ENCODE results near the gene PRDX1. TPM values are rescaled to one million over a fixed set of nuclear protein-coding genes. Genes with fewer than 3 reads are reported as not detected.

PRDX1 gene
- total and polyA plus RNA-seq, 11 donors = 249 to 671 (median 320) TPM

DNA sequence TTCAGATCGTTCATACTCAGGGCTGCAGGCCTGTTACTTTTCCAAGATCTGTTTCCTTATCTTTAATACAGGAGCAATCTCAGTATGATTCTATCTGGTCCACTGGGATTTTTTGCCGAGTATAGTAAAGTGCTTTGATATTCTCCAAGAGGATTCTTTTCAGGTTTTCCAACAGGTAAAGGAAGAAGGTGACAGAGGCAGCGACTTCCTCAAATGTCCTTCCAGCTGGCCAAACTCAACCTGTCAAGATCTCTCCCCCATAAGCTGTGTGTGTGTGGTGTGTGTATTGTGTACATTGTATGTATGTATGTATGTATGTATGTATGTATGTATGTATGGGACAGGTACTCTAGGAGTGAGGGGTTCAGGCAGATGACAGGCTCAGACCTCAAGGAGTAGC, 30.0 kb upstream of the PRDX1 start:
- Histone ChIP-seq H3K36me3 (peaks cover 0 to 40% (median 6%) of the 10 kb centered on the region in 9 donors), H3K27ac (peak overlapping the region in 5 of 12 donors; percentile 75 to 92 (median 87)), H3K4me3 (peak overlapping the region in 11 of 12 donors; percentile 53 to 87 (median 74)), H3K4me1 (peaks cover 0 to 29% (median 14%) of the 10 kb centered on the region in 12 donors), H3K27me3 (no peaks in the 10 kb centered on the region), H3K9me3 (no peaks in the 10 kb centered on the region)
- intact Hi-C loops (cut with DNase I) = loop anchor here in 3 of 10 donors (2.0 to 5.0 kb wide), 3 partner anchors 29 to 34 kb away; partner anchors contain the start of gene PRDX1 (in 1 of the 3)
- no peak for TF ChIP-seq POLR2A (IDR thresholded peaks at IDR 0.05)
- TF ChIP-seq, protein P1, sequence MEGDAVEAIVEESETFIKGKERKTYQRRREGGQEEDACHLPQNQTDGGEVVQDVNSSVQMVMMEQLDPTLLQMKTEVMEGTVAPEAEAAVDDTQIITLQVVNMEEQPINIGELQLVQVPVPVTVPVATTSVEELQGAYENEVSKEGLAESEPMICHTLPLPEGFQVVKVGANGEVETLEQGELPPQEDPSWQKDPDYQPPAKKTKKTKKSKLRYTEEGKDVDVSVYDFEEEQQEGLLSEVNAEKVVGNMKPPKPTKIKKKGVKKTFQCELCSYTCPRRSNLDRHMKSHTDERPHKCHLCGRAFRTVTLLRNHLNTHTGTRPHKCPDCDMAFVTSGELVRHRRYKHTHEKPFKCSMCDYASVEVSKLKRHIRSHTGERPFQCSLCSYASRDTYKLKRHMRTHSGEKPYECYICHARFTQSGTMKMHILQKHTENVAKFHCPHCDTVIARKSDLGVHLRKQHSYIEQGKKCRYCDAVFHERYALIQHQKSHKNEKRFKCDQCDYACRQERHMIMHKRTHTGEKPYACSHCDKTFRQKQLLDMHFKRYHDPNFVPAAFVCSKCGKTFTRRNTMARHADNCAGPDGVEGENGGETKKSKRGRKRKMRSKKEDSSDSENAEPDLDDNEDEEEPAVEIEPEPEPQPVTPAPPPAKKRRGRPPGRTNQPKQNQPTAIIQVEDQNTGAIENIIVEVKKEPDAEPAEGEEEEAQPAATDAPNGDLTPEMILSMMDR (IDR thresholded peaks at IDR 0.05) = no peak
- DNase-seq (no peak), ATAC-seq (no peak)
- WGBS, 4 donors = 25 to 31% (median 28%) methylated on average over 3 of the region's 3 CpGs

- ATAC-seq = peak; percentile 96 to 99 (median 98)
- peaks cover 0 to 33% (median 3%) of the 10 kb centered on the region in 9 donors for H3K36me3 ChIP-seq
- intact Hi-C loops (cut with DNase I) = loop anchor here in 4 of 10 donors (1.0 to 5.0 kb wide), 4 partner anchors 28 to 33 kb away; partner anchors contain the start of gene PRDX1 (in 2 of the 4)
- H3K27me3 ChIP-seq = no peaks in the 10 kb centered on the region
- WGBS, 4 donors = 1% methylated on average over 39 to 47 of the region's 47 CpGs
- TF ChIP-seq, protein P1 (IDR thresholded peaks at IDR 0.05) = no peak
- TF ChIP-seq POLR2A (IDR thresholded peaks at IDR 0.05) = peak in 1 of 2 donors; percentile 48
- DNase-seq = peak; percentile 85 to 93 (median 90)
- H3K4me3 ChIP-seq = peak within 1 kb of the TSS; percentile 34 to 87 (median 74)
- H3K9me3 ChIP-seq = no peaks in the 10 kb centered on the region
- H3K27ac ChIP-seq = peak within 1 kb of the TSS; percentile 64 to 94 (median 87)
- H3K4me1 ChIP-seq = peaks cover 0 to 32% (median 14%) of the 10 kb centered on the region in 12 donors
Observed at GRCh38 chr1:45550401-45551351, 29.0 kb upstream of the PRDX1 start, which contains the start of gene AKR1A1. TSS of gene AKR1A1 (plus strand) at chr1:45550826. CDS start at chr1:45561795, 10,969 bp downstream.

DNA sequence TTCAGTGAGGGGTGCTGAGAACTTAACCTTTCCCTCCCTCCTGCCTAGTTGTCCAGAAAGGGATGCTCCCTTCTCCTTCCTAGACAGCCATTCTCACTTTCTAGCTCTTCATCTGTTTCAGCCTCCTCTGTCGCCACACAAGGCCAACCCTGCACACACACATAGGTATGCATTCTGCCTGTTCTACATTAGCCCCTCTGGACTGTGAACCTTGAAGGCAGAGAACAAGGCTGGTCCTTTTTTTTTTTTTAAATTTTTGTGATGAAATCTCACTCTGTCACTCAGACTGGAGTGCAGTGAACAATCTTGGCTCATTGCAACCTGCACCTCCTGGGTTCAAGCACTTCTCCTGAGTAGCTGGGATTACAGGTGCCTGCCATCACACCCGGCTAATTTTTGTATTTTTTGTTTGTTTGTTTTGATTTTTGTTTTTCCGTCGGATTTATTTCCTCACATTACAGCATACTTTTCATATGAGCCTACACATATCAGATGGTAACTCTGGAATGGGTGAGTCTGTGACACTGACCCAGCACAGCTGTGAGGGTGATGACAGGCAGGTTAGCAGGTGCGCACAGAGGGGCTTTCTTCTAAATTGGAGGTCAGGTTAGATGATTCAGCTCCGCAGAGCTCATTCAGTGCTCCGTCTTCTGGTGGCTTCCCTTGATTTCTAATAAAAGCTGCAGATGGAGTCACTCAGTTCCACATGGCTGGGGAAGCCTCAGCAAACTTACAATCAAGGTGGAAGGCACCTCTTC, 24.0 kb upstream of the PRDX1 start:
- intact Hi-C loops (cut with DNase I) = no loop called here
- WGBS, 4 donors = 87 to 93% (median 89%) methylated on average over 7 of the region's 7 CpGs
- TF ChIP-seq POLR2A (IDR thresholded peaks at IDR 0.05) = no peak
- TF ChIP-seq, protein P1 (IDR thresholded peaks at IDR 0.05) = no peak

More for the DNA sequence above, 24.0 kb upstream of the PRDX1 start:
- H3K4me1 ChIP-seq = peaks cover 0 to 56% (median 9%) of the 10 kb centered on the region in 12 donors
- H3K4me3 ChIP-seq = no peak overlapping the region
- H3K27ac ChIP-seq = peak overlapping the region in 1 of 12 donors; percentile 89
- H3K9me3 ChIP-seq = no peaks in the 10 kb centered on the region
- ATAC-seq (no peak), DNase-seq (no peak)
- H3K36me3 ChIP-seq = no peaks in the 10 kb centered on the region
- no peaks in the 10 kb centered on the region for H3K27me3 ChIP-seq
